GM21526 (cell line): ENCODE measurements around the gene ZCCHC9.
A peak's percentile ranks its signal among the peaks of the same experiment; 100 is the strongest.
"Not testable (repeated sequence)": the region's sequence is repeated elsewhere in the genome, so short reads cannot be mapped to it uniquely, and the experiment has no call there.

Source experiments
- ATAC-seq: cut with Tn5 transposase; IDR thresholded peaks from one replicate; pipeline ENCODE4 v1.9.1; 2021; ENCODE audit warnings: moderate library complexity; ENCODE audit not compliant: unreplicated experiment, low FRiP score

Gene ZCCHC9, protein sequence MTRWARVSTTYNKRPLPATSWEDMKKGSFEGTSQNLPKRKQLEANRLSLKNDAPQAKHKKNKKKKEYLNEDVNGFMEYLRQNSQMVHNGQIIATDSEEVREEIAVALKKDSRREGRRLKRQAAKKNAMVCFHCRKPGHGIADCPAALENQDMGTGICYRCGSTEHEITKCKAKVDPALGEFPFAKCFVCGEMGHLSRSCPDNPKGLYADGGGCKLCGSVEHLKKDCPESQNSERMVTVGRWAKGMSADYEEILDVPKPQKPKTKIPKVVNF

DNA sequence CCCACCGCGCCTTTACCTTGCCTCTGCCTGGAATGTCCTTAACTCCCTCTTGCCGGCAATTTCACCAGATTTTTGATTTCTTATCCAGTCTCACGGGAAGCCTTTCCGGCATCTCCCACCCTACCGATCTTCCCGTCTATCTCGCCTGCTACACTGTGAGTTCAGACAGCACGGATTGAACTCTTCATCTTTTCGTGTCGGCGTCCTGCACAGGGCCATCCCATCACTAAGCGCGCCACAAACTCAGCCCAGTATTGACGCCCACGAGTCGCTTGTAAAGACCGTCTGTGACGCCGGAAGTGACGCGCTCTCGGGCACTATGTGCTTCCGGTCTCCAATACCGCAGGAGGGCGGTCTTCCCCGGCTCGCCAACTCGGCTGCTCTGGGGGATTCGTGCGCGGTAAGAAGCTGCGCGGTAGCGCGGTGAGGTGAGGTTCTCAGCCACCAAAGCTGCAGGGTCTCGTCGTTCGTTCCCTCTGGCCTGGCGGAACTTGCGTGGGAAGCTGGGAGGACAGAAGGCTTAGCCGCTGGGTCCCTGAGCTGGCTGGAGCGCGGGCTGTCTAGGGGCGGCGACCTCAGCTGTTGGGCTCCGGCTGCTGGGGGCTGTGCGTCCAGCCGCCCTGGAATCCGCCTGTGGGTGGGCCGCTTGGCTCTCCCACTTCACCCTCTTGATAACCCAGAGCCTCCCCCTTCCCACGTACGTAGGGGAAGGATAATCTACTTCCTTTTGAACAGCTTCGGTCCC is at the start of gene ZCCHC9:
Gene ZCCHC9, plus strand, starts transcription at position 317 of the 745 bp plus-strand sequence. CDS start 3,171 bp downstream, outside the sequence.
- ATAC-seq = peak; percentile 96

DNA sequence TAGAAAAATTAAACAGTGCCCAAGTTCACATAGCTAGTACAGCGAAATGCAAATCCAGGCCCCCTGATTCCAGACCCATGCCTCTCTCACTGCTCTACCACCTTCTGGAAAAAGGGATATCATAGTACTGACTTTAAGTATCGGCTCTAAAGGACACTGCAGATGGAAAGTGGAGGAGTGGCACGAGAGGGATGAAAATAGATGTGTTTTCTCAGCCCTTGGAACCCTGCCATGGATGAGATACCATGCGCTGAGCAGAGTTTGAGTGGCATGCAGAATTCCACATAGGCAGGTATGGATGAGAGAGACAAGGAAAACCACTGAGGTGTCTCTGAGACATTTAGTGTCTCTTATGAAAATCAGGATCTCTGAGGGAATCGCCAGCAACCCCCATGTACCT is 49.5 kb upstream of the ZCCHC9 start:
- no peak for ATAC-seq

DNA sequence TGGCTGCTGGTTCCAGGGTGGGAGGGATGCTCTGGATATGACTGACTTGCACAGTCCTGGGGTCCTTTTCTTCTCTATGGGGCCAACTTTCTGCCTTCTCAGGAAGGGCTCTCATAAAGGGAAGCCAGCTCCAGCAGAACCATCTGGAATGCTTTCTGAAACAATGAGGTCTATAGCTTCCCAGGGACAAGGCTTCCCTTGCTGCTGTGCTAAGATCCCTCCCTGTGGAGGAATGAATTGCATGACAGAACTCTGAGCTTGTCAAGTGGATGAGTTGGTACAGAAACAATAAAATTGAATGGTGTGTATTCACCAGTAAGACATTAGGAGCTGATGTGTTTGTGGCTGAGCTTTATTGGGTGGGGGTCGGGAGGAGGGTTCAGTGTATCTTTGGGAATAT is 48.5 kb upstream of the ZCCHC9 start:
- no peak for ATAC-seq

DNA sequence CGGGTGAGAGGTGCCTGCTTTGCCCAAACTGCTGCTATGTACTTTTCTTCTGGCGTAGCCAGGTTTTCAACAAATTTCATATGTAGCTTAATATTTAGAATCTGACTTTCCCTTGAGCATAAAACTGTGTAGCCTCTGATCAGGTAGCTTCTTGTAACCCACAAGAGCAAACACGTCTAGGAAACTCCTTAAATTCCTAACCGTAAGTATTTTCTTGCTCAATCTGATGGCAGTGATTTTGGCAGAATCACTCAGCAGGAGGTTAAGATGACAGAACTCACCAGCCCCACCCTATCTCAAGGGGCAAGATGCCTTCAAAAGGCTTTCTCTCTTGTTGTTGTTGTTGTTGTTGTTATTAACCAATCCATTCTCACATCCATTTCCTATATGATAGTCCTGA is 47.5 kb upstream of the ZCCHC9 start:
- ATAC-seq = no peak

DNA sequence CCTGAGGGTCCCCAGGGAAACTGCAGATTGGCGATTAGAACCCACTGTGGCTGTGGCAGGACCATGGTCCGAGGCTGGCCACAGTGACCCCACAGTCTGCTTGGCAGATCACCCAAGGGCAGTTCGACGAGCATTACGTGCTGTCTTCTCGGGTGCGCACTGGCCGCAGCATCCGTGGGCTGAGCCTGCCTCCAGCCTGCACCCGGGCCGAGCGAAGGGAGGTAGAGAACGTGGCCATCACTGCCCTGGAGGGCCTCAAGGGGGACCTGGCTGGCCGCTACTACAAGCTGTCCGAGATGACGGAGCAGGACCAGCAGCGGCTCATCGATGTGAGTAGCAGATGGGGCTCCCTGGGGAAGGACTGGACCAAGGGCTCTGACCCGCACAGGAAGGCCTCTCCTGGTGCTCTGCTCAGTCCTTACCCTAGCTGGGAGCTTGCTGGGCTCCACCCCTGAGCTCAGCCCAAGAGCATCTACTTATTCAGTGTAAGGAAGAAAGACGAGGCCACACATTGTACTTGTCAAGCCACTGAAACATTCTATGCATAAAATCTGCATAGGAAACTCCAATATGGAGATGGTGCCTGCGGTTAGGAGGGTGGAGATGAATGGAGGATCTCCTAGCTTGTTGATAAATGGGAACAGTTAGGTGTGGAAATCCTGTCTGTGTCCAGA is 46.4 kb upstream of the ZCCHC9 start:
- no peak for ATAC-seq

DNA sequence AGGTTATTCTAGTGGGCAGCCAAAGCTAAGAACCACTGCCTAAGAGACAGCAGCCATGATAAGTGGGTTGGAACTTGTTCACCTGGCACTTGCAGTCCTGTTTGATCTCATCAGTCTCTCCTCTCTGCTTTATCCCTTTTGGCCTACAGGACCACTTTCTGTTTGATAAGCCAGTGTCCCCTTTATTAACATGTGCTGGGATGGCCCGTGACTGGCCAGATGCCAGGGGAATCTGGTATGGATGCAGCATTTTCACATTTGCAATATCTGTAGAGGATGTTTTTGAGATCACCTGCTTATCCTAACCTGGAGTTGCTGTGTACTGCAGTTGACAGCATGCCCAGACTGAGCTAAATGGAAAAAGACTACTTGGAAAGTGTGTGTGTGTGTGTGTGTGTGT is 44.6 kb upstream of the ZCCHC9 start:
- no peak for ATAC-seq

DNA sequence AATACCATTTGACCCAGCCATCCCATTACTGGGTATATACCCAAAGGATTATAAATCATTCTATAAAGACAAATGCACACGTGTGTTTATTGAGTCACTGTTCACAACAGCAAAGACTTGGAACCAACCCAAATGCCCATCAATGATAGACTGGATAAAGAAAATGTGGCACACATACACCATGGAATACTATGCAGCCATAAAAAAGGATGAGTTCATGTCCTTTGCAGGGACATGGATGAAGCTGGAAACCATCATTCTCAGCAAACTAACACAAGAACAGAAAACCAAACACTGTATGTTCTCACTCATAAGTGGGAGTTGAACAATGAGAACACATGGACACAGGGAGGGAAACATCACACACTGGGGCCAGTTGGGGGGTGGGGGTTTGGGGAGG is 38.6 kb upstream of the ZCCHC9 start:
- not testable (repeated sequence) for ATAC-seq

DNA sequence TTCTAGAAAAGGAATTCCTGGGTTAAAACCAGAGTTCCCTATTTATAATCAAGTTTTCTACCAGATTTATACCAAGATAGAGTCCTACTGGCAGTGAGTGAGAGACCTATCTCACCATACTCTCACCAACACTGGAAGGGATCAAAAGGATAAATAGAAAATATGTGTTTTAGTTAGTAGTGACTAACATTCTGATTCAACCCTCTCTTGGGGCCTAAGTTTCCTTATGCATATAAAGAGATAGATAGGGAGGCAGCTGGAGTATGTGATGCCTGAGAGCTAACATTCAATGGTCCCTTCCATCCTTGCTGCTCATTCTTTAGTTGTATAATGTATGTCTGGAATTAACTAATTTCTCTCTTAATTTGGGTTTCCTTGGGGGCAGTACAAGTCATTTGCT is 36.3 kb upstream of the ZCCHC9 start:
- no peak for ATAC-seq

DNA sequence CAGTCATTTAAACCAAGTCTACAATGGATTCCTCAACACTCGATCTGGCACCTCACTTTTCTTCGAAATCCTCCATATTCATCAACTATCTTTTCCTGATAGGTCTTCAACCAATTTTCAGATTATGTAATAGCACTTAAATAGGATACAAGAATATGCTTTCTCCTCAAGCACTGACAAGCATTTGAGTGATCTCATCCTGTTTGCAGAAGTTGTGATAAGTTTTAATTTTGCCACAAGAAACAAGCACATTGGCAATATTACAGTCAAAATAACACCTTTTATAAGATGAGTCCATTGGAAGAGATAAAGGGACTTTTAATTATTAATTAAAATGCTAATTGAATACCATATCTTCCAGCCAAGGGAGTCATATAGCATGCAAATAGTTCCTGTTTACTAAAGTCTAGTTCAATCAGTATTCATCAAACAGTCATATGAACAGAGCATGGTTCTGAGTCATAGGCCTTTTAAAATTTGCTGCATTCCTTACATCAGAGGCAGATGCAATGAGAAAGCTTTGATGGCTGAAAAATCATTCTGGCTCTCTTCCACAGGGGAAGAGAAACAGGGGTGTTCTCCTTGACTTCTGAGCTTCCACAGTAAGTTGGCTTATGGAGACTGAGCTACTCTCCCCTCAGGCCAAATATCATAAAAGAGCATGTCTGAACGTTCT is 32.7 kb upstream of the ZCCHC9 start:
- no peak for ATAC-seq

DNA sequence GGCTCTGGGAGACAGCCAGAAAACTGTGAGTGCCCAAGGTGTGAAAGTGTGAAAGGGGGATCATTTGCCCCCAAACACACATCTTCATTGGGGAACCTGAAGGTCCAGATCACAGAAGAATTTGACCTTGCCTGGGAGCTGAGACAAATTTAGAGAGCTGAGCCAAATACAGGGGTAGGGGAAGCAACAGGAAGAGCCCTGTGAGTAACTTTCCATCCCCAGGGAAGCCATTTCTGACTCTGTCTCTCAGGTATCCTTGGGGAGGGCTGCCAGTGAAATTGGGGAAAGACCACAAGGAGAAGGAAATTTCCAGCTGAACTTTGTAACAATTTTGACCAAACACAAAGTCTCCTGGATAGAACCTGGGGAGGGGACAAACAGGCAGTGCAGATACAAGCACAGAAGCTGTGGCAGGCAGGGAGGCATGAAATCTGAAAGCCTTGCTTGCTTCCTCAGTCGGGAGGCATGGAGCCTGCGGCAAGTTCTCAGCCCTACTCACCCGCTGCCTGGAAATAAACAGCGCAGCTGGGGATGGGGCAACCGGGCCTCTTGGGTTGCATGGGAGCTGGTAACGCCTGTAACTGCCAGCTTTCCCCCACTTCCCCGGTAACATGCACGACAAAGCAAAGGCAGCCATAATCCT is 31.5 kb upstream of the ZCCHC9 start:
- no peak for ATAC-seq

DNA sequence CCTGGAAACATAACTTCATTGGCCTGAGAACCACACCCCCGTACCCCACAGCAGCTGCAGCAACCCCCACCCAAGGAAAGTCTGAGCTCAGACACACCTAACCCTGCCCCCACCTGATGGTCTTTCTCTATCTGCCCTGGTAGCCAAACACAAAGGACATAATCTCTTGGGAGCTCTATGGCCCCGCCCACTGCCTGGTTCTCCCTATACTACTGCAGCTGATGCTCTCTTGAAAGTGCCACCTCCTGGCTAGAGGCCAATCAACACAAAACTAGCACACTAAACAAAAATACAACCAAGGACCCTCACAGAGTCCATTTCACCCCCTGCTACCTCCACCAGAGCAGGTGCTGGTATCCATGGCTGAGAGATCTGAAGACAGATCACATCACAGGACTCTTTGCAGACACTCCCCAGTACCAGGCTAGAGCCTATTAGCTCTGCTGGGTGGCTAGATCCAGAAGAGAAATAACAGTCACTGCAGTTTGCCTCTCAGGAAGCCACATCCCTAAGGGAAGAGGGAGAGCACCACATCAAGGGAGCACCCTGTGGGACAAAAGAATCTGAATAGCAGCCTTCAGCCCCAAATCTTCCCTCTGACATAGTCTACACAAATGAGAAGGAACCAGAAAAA is 30.9 kb upstream of the ZCCHC9 start:
- not testable (repeated sequence) for ATAC-seq

DNA sequence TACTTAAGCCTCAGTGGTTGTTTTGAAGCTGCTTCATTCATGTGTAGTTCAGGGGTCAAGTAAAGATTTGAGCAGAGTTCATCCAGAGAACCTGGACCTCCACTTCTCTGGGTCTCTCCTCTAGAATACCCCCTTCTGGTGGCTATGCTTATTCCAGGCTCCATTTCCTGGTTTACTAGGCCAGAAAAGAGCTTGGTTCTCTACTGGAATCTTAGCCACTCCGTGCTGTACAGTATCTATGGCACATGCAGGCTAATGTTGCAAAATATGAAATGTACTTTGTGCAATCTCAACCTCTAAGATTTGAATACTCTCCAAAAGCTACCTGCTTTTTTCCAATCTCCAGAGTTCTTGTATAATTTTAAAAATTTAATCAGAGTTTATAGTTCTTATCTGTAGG is 17.4 kb upstream of the ZCCHC9 start:
- ATAC-seq = no peak

DNA sequence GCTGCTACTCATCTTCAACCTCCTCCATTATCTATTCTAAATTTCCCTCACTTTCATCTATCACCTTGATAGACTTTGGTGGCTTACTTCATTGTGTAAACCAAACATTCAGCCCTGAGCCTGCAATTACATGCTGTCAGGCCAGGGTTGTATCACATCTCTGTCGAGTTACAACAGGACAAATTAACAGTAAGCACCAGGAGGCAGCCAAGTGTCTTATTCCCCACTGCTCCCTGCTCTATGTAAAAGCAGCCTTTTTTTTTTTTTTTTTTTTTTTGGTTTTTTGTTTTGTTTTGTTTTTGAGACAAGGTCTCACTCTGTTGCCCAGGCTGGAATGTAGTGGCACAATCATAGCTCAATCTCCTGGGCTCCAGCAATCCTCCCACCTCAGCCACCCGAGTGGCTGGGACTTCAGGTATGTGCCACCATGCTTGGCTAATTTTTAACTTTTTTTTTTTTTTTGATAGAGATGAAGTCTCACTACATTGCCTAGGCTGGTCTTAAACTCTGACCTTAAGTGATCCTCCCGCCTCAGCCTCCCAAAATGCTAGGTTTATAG is 15.2 kb upstream of the ZCCHC9 start:
- ATAC-seq = no peak

DNA sequence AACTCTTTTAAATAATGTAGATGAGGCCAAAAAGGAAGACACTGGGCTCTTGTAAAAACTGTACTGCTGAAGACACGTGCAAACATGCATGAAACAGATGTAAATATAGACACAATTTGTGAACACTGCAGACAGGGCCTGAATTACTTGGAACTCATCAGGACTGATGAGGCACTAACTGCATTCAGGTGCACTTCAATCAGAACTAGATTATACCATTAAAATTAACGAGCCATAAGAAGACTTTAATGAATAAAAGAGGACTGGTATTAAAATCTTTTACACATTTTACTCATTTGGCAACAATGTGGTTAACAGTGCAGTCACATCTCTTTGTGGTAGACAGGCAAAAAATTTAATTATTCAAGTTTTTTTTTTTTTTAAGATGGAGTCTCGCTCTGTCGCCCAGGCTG is 13.4 kb upstream of the ZCCHC9 start:
- ATAC-seq = peak; percentile 57

DNA sequence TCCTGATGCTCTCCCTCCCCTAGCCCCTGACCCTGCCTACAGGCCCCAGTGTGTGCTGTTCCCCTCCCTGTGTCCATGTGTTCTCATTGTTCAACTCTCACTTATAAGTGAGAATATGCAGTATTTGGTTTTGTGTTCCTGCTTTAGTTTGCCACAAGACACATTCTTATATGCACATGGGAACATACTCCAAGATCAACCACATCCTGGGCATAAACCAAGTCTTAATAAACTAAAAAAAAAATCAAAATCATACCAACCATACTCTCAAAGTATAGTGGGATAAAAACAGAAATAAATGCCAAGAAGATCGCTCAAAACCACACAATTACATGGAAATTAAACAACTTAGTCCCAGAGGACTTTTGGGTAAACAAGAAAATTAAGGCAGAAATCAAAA is 11.2 kb upstream of the ZCCHC9 start:
- no peak for ATAC-seq

DNA sequence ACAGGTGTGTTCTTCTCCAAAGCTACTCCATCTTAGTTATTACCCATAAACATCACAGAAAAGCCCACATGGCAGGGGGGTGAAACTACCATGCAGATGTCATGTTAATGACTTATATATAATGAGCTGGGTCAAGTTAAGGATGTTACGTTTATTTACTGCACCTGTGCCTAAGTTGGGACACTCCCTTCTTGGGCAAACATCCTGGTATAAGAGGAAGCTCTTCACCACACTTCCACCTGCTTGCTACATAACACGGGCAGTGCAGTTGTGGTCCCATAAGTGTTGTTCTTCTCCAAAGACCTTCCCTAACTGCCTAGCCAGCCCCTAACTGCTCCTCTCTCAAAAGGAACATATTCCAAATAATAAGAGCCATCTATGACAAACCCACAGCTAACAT is 9.3 kb upstream of the ZCCHC9 start:
- ATAC-seq = no peak

DNA sequence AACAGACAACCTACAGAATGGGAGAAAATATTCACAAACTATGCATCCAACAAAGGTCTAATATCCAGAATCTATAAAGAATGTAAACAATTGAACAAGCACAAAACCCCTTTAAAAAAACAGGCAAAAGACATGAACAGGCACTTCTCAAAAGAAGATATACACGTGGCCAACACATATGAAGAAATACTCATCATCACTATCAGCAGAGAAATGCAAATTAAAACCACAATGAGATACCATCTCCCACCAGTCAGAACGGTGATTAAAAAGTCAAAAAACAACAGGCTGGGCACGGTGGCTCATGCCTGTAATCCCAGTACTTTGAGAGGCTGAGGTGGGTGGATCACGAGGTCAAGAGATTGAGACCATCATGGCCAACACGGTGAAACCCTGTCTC is 7.4 kb upstream of the ZCCHC9 start:
- ATAC-seq = not testable (repeated sequence)

DNA sequence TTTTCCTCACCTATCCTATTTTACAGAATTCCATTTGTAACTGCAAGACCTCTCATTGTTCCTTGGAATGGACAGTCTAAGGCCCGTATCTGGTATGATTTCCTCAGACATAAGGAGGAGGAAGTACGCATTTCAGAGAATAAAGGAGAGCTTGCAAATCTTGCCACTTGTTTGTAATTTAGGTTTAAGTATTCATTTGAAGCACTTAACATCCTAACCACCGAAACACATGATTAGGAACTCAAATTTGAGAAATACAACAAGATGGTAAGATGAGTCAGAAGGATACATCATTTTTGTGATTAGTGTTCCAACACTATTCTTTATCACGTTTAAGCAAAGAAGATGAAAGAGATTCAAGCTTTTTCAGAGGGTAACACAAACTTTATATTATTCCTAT is 3.9 kb upstream of the ZCCHC9 start:
- no peak for ATAC-seq

DNA sequence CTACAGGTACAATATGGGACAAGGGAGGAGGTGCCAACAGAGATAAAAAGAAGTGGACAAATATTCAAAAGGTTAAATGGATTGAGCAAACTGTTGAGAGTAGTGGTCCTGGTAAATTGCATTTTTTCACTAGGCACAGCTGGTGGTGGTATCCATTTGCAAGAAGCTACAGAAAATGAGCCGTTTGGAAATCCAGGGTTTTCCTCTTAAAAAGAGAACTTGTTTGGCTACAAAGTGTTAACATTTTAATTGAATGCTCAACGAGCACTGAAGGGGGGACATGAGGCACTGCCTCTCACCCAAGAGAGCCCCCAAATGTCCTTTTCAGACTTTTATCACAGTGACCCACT is 491 bp upstream of the ZCCHC9 start:
- ATAC-seq = peak; percentile 8

DNA sequence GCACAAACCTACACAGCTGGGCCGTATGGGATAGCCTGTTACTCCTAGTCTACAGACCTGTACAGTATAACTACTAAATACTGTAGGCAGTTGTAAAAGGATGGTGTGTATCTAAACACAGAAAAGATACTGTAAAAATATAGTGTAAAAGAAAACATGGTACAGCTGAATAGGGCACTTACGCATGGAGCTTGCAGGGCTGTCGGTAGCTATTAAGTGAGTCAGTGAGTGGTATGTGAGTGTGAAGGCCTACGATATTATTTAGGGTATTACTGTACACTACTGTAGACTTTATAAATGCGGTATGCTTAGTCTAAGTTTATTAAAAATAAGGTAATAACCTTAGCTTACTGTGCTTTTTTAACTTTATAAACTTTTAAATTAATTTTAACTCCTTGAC is 1.2 kb downstream of the ZCCHC9 start:
- no peak for ATAC-seq
